RWPE2 (cell line): ENCODE data around the gene CNTNAP4.

ENCODE experiments used
- ATAC-seq: fragments of 200-7000 bp; cut with Tn5 transposase; 3 replicates; pipeline ENCODE4 v1.9.1; 2021; ENCODE audit warnings: low read depth
- DNase-seq: peaks from one replicate; pipeline ENCODE4 v3.0.0-alpha.2; 2020; ENCODE audit warnings: low spot score
- H3K27ac ChIP-seq: fragments of 450-650 bp; 2 replicates; pipeline ENCODE4 v1.5.1; 2017; ENCODE audit warnings: mild to moderate bottlenecking; ENCODE audit not compliant: poor library complexity, severe bottlenecking
- H3K27me3 ChIP-seq: fragments of 250-450 bp; sonication (Bioruptor Pico); 2 replicates; pipeline ENCODE4 v1.5.1; 2021; ENCODE audit warnings: mild to moderate bottlenecking, moderate library complexity; ENCODE audit not compliant: insufficient read depth, poor library complexity, severe bottlenecking
- H3K36me3 ChIP-seq: fragments of 250-450 bp; sonication (Bioruptor Pico); 2 replicates; pipeline ENCODE4 v1.5.1; 2020; ENCODE audit warnings: low read depth, mild to moderate bottlenecking, moderate library complexity
- H3K4me1 ChIP-seq: fragments of 250-450 bp; sonication (Bioruptor Pico); 2 replicates; pipeline ENCODE4 v1.5.1; 2021; ENCODE audit warnings: mild to moderate bottlenecking, moderate library complexity; ENCODE audit not compliant: insufficient read depth, poor library complexity, severe bottlenecking
- H3K4me3 ChIP-seq: fragments of 250-450 bp; sonication (Bioruptor Pico); 2 replicates; pipeline ENCODE4 v1.5.1; 2021; ENCODE audit warnings: mild to moderate bottlenecking, moderate library complexity; ENCODE audit not compliant: severe bottlenecking
- H3K9me3 ChIP-seq: fragments of 250-450 bp; sonication (Bioruptor Pico); 2 replicates; pipeline ENCODE4 v1.5.1; 2021; ENCODE audit warnings: mild to moderate bottlenecking, moderate library complexity; ENCODE audit not compliant: severe bottlenecking
- CTCF ChIP-seq: fragments of 450-650 bp; IDR thresholded peaks from one replicate; pipeline ENCODE4 v1.5.1; 2017; ENCODE audit warnings: mild to moderate bottlenecking, moderate library complexity; ENCODE audit not compliant: poor library complexity, severe bottlenecking

Gene CNTNAP4

GRCh38 chr16:76409706-76410105 lies 132.5 kb downstream of the CNTNAP4 start:
- Histone ChIP-seq H3K27me3 (peaks cover 4% of the 10 kb centered on the region), H3K36me3 (no peaks in the 10 kb centered on the region), H3K4me1 (no peaks in the 10 kb centered on the region), H3K9me3 (no peaks in the 10 kb centered on the region), H3K27ac (no peak overlapping the region), H3K4me3 (no peak overlapping the region)
- no peak for DNase-seq
- TF ChIP-seq CTCF, result no peak
- ATAC-seq, result no peak

GRCh38 chr16:76421571-76421970 lies 144.4 kb downstream of the CNTNAP4 start:
- Histone ChIP-seq H3K36me3 (no peaks in the 10 kb centered on the region), H3K4me1 (no peaks in the 10 kb centered on the region), H3K27ac (no peak overlapping the region), H3K27me3 (peaks cover 64% of the 10 kb centered on the region), H3K9me3 (no peaks in the 10 kb centered on the region), H3K4me3 (no peak overlapping the region)
- DNase-seq (no peak), ATAC-seq (no peak)
- TF ChIP-seq CTCF, result no peak

- H3K9me3 ChIP-seq, result no peaks in the 10 kb centered on the region
- H3K27ac ChIP-seq, result no peak overlapping the region
- no peak overlapping the region for H3K4me3 ChIP-seq
- peaks cover 46% of the 10 kb centered on the region for H3K27me3 ChIP-seq
- no peak for DNase-seq
- no peaks in the 10 kb centered on the region for H3K36me3 ChIP-seq
- peak; percentile 76 for ATAC-seq
- H3K4me1 ChIP-seq, result no peaks in the 10 kb centered on the region
- no peak for TF ChIP-seq CTCF
These were observed 151.7 kb downstream of the CNTNAP4 start for GRCh38 chr16:76428858-76429257.

GRCh38 chr16:76441391-76441790 lies 164.2 kb downstream of the CNTNAP4 start:
- Histone ChIP-seq H3K36me3 (no peaks in the 10 kb centered on the region), H3K9me3 (no peaks in the 10 kb centered on the region), H3K27ac (no peak overlapping the region), H3K4me1 (no peaks in the 10 kb centered on the region), H3K4me3 (no peak overlapping the region), H3K27me3 (peaks cover 74% of the 10 kb centered on the region)
- DNase-seq, result no peak
- no peak for TF ChIP-seq CTCF
- no peak for ATAC-seq

- DNase-seq (no peak), ATAC-seq (no peak)
- no peak overlapping the region for H3K27ac ChIP-seq
- no peak overlapping the region for H3K4me3 ChIP-seq
- TF ChIP-seq CTCF, result no peak
- no peaks in the 10 kb centered on the region for H3K9me3 ChIP-seq
- H3K4me1 ChIP-seq, result no peaks in the 10 kb centered on the region
- H3K27me3 ChIP-seq, result peaks cover 76% of the 10 kb centered on the region
- H3K36me3 ChIP-seq, result no peaks in the 10 kb centered on the region
These were observed 164.7 kb downstream of the CNTNAP4 start for GRCh38 chr16:76441876-76442275.
